HEK293T (cell line): Measurements from ENCODE around the gene ZNF768.

Source experiments
- BHLHE40 ChIP-seq: fragments of 450-650 bp; IDR thresholded peaks from 2 replicates; pipeline ENCODE4 v1.6.1; 2016; ENCODE audit warnings: mild to moderate bottlenecking, moderate library complexity, borderline replicate concordance
- HDGF ChIP-seq: fragments of 450-650 bp; IDR thresholded peaks from 2 replicates; pipeline ENCODE4 v1.6.1; 2017; ENCODE audit warnings: antibody characterized with exemption, borderline replicate concordance
- SP1 ChIP-seq: fragments of 450-650 bp; IDR thresholded peaks from 2 replicates; pipeline ENCODE4 v1.6.1; 2017

GRCh38 chr16:30556125-30556473, 29.7 kb upstream of the ZNF768 start:
- TF ChIP-seq BHLHE40: no peak
- no peak for TF ChIP-seq HDGF
- no peak for TF ChIP-seq SP1
